Breast epithelium (tissue), 3 donors: ENCODE data around the gene APBA1.

Experiments
- CTCF ChIP-seq, 3 donors: fragments of 450-650 bp; IDR thresholded peaks; one replicate each; pipeline ENCODE4 v1.5.1; 2016 to 2017; ENCODE audit warnings: antibody characterized with exemption in 3 of 3, mild to moderate bottlenecking in 3 of 3, moderate library complexity in 3 of 3
- POLR2A ChIP-seq: fragments of 450-650 bp; IDR thresholded peaks from one replicate; pipeline ENCODE4 v1.6.1; 2016; ENCODE audit warnings: antibody characterized with exemption, mild to moderate bottlenecking, moderate library complexity

- no peak for TF ChIP-seq CTCF (IDR thresholded peaks at IDR 0.05)
- no peak for TF ChIP-seq POLR2A
Observed at GRCh38 chr9:69577123-69577522, 95.0 kb downstream of the APBA1 start.
